Stimulated activated effector memory CD8-positive, alpha-beta T cell treated with anti-CD3 and anti-CD28 coated beads, Interleukin-12 subunit alpha, Interleukin-12 subunit beta, amount 100 ng/mL, for 72 hours (primary cell): Measurements from ENCODE around the gene CCDC171.

Source experiments
- ATAC-seq: fragments of 150-1000 bp; cut with Tn5 transposase; 2 replicates; pipeline ENCODE4 v1.10.0; 2021
- DNase-seq, 2 donors: peaks; one replicate each; pipeline ENCODE4 v3.0.0; 2021 to 2022; ENCODE audit warnings: low spot score in 2 of 2
- H3K27ac Mint-ChIP-seq: one replicate; pipeline ENCODE4 v1.8.0; 2022; ENCODE audit warnings: mild to moderate bottlenecking, mixed read lengths
- H3K36me3 Mint-ChIP-seq: one replicate; pipeline ENCODE4 v1.8.0; 2022; ENCODE audit warnings: mild to moderate bottlenecking, mixed read lengths
- H3K4me1 Mint-ChIP-seq: one replicate; pipeline ENCODE4 v1.8.0; 2022; ENCODE audit warnings: mixed read lengths
- H3K4me3 Mint-ChIP-seq: one replicate; pipeline ENCODE4 v1.8.0; 2022; ENCODE audit warnings: mild to moderate bottlenecking, mixed read lengths
- H3K9me3 Mint-ChIP-seq: one replicate; pipeline ENCODE4 v1.8.0; 2022; ENCODE audit warnings: mixed read lengths

CCDC171 gene

GRCh38 chr9:15915711-15916110 lies 362.9 kb downstream of the CCDC171 start:
- no peaks in the 10 kb centered on the region for H3K36me3 Mint-ChIP-seq
- no peak overlapping the region for H3K27ac Mint-ChIP-seq
- DNase-seq = no peak
- ATAC-seq = no peak
- peaks cover 14% of the 10 kb centered on the region for H3K9me3 Mint-ChIP-seq
- H3K4me3 Mint-ChIP-seq = no peak overlapping the region
- H3K4me1 Mint-ChIP-seq = no peaks in the 10 kb centered on the region

GRCh38 chr9:15927161-15927560 lies 374.3 kb downstream of the CCDC171 start:
- peaks cover 14% of the 10 kb centered on the region for H3K9me3 Mint-ChIP-seq
- no peaks in the 10 kb centered on the region for H3K36me3 Mint-ChIP-seq
- H3K27ac Mint-ChIP-seq = no peak overlapping the region
- no peaks in the 10 kb centered on the region for H3K4me1 Mint-ChIP-seq
- ATAC-seq = no peak
- H3K4me3 Mint-ChIP-seq = no peak overlapping the region
- no peak for DNase-seq

GRCh38 chr9:15935661-15936305 lies 382.9 kb downstream of the CCDC171 start:
- Mint-ChIP-seq H3K4me1 (no peaks in the 10 kb centered on the region), H3K4me3 (no peak overlapping the region), H3K27ac (no peak overlapping the region), H3K9me3 (peaks cover 18% of the 10 kb centered on the region), H3K36me3 (peaks cover 6% of the 10 kb centered on the region)
- DNase-seq = no peak
- ATAC-seq = no peak

- H3K9me3 Mint-ChIP-seq = peaks cover 14% of the 10 kb centered on the region
- no peak for DNase-seq
- no peak for ATAC-seq
- H3K4me1 Mint-ChIP-seq = no peaks in the 10 kb centered on the region
- peaks cover 6% of the 10 kb centered on the region for H3K36me3 Mint-ChIP-seq
- H3K4me3 Mint-ChIP-seq = no peak overlapping the region
- H3K27ac Mint-ChIP-seq = no peak overlapping the region
Observed at GRCh38 chr9:15936306-15936921, 383.6 kb downstream of the CCDC171 start.

GRCh38 chr9:15942831-15943424 lies 390.1 kb downstream of the CCDC171 start:
- ATAC-seq (no peak), DNase-seq (no peak)
- Mint-ChIP-seq H3K4me1 (no peaks in the 10 kb centered on the region), H3K36me3 (no peaks in the 10 kb centered on the region), H3K9me3 (peaks cover 10% of the 10 kb centered on the region), H3K27ac (no peak overlapping the region), H3K4me3 (no peak overlapping the region)

- Mint-ChIP-seq H3K27ac (no peak overlapping the region), H3K36me3 (no peaks in the 10 kb centered on the region), H3K4me3 (no peak overlapping the region), H3K4me1 (no peaks in the 10 kb centered on the region), H3K9me3 (peaks cover 10% of the 10 kb centered on the region)
- no peak for DNase-seq
- ATAC-seq = no peak
Observed at GRCh38 chr9:15944341-15944740, 391.5 kb downstream of the CCDC171 start.

GRCh38 chr9:15959663-15960062 lies 406.8 kb downstream of the CCDC171 start:
- no peaks in the 10 kb centered on the region for H3K36me3 Mint-ChIP-seq

GRCh38 chr9:15961217-15961616 lies 408.4 kb downstream of the CCDC171 start:
- no peak overlapping the region for H3K27ac Mint-ChIP-seq
- DNase-seq (no peak), ATAC-seq (no peak)
- H3K36me3 Mint-ChIP-seq = no peaks in the 10 kb centered on the region
- no peak overlapping the region for H3K4me3 Mint-ChIP-seq
- peaks cover 3% of the 10 kb centered on the region for H3K9me3 Mint-ChIP-seq
- no peaks in the 10 kb centered on the region for H3K4me1 Mint-ChIP-seq

More at GRCh38 chr9:15959663-15960062, 406.8 kb downstream of the CCDC171 start:
- DNase-seq (no peak), ATAC-seq (no peak)
- H3K4me1 Mint-ChIP-seq = no peaks in the 10 kb centered on the region
- peaks cover 5% of the 10 kb centered on the region for H3K9me3 Mint-ChIP-seq
- H3K4me3 Mint-ChIP-seq = no peak overlapping the region
- no peak overlapping the region for H3K27ac Mint-ChIP-seq

- Mint-ChIP-seq H3K9me3 (no peaks in the 10 kb centered on the region), H3K27ac (no peak overlapping the region), H3K36me3 (no peaks in the 10 kb centered on the region), H3K4me1 (no peaks in the 10 kb centered on the region), H3K4me3 (no peak overlapping the region)
- no peak for DNase-seq
- ATAC-seq = no peak
Observed at GRCh38 chr9:15965246-15965745, 412.5 kb downstream of the CCDC171 start.

- Mint-ChIP-seq H3K36me3 (no peaks in the 10 kb centered on the region), H3K27ac (no peak overlapping the region), H3K4me1 (no peaks in the 10 kb centered on the region), H3K4me3 (no peak overlapping the region), H3K9me3 (peaks cover 2% of the 10 kb centered on the region)
- ATAC-seq (no peak), DNase-seq (no peak)
Observed at GRCh38 chr9:15966471-15966870, 413.6 kb downstream of the CCDC171 start.

GRCh38 chr9:15967068-15967467 lies 414.2 kb downstream of the CCDC171 start:
- ATAC-seq (no peak), DNase-seq (no peak)
- no peak overlapping the region for H3K27ac Mint-ChIP-seq
- H3K36me3 Mint-ChIP-seq = no peaks in the 10 kb centered on the region
- no peaks in the 10 kb centered on the region for H3K4me1 Mint-ChIP-seq
- H3K9me3 Mint-ChIP-seq = peaks cover 2% of the 10 kb centered on the region
- H3K4me3 Mint-ChIP-seq = no peak overlapping the region

GRCh38 chr9:15972760-15973159 lies 419.9 kb downstream of the CCDC171 start:
- DNase-seq = no peak
- Mint-ChIP-seq H3K4me3 (no peak overlapping the region), H3K27ac (no peak overlapping the region), H3K36me3 (no peaks in the 10 kb centered on the region), H3K9me3 (peaks cover 7% of the 10 kb centered on the region), H3K4me1 (no peaks in the 10 kb centered on the region)
- no peak for ATAC-seq

GRCh38 chr9:15975101-15975778 lies 422.4 kb downstream of the CCDC171 start:
- no peaks in the 10 kb centered on the region for H3K36me3 Mint-ChIP-seq
- no peak overlapping the region for H3K4me3 Mint-ChIP-seq
- H3K27ac Mint-ChIP-seq = no peak overlapping the region
- no peaks in the 10 kb centered on the region for H3K4me1 Mint-ChIP-seq
- H3K9me3 Mint-ChIP-seq = peaks cover 9% of the 10 kb centered on the region
- DNase-seq (no peak), ATAC-seq (no peak)

- H3K4me1 Mint-ChIP-seq = no peaks in the 10 kb centered on the region
- no peak for ATAC-seq
- H3K27ac Mint-ChIP-seq = no peak overlapping the region
- no peaks in the 10 kb centered on the region for H3K36me3 Mint-ChIP-seq
- H3K9me3 Mint-ChIP-seq = peaks cover 11% of the 10 kb centered on the region
- no peak overlapping the region for H3K4me3 Mint-ChIP-seq
- DNase-seq = no peak
Observed at GRCh38 chr9:15977438-15977837, 424.6 kb downstream of the CCDC171 start.

GRCh38 chr9:15982182-15982581 lies 429.3 kb downstream of the CCDC171 start:
- H3K4me1 Mint-ChIP-seq = no peaks in the 10 kb centered on the region
- no peak for ATAC-seq

More at GRCh38 chr9:15982182-15982581, 429.3 kb downstream of the CCDC171 start:
- no peak overlapping the region for H3K4me3 Mint-ChIP-seq
- H3K36me3 Mint-ChIP-seq = no peaks in the 10 kb centered on the region
- peaks cover 7% of the 10 kb centered on the region for H3K9me3 Mint-ChIP-seq
- DNase-seq = no peak
- H3K27ac Mint-ChIP-seq = no peak overlapping the region
